ES-I3 (cell line): ENCODE measurements around the gene NTM.

Source experiments
- H3K36me3 ChIP-seq: 2 replicates; pipeline ENCODE4 v1.6.1; 2013; ENCODE audit warnings: mild to moderate bottlenecking, low read length, control low read depth, moderate library complexity; ENCODE audit not compliant: insufficient read depth
- H3K4me1 ChIP-seq: 2 replicates; pipeline ENCODE4 v1.6.1; 2013; ENCODE audit warnings: mild to moderate bottlenecking, control low read depth, low read length; ENCODE audit not compliant: insufficient read depth
- H3K9ac ChIP-seq: 2 replicates; pipeline ENCODE4 v1.6.1; 2013; ENCODE audit warnings: low read depth, mild to moderate bottlenecking, low read length, moderate library complexity
- H3K9me3 ChIP-seq: 2 replicates; pipeline ENCODE4 v1.6.1; 2013; ENCODE audit warnings: mild to moderate bottlenecking, low read length, moderate library complexity; ENCODE audit not compliant: control insufficient read depth, insufficient read depth

Gene NTM

DNA sequence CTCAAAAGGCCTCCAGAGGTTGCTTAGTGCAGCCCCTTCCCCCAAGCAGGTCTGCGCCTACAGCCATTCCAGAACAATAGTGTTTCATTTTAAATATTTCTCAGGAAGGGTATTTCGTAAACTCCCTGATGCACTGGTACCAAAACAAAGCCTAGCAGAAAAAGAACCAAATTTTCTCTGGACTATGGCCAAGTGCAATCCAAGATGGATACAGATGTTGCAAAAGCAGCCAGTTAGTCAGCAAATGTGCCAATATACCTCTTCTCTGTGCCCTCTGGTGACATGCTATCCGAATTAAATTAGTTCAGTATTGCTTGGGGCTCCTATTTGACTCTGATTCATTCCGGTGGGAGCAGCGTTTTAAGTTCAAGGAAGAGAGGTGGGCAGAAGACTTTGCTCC, 247.8 kb downstream of the NTM start:
- H3K9me3 ChIP-seq = no peaks in the 10 kb centered on the region
- H3K36me3 ChIP-seq = no peaks in the 10 kb centered on the region
- no peaks in the 10 kb centered on the region for H3K4me1 ChIP-seq
- no peak overlapping the region for H3K9ac ChIP-seq

DNA sequence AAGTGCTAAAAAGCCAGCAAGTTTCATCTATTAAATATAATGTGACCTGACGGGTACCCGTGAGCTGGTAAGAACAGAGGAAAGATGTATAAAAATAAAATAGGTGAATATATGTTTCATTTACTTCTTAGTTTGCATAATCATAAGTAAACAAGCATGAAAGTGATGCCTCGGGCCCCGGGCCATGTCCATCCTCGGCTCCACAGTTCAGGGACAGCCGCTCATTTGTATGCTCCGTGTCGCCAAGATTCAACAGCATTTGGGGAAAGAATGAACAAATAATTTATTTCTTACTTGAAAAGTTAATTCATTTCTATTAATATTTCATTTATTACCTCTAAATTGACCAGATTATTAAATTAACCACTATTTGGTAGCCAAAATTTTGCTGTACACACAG, 251.8 kb downstream of the NTM start:
- H3K36me3 ChIP-seq = no peaks in the 10 kb centered on the region
- H3K4me1 ChIP-seq = 0 out of 2 replicates have a peak, but pooled peaks cover 4% of the 10 kb centered on the region
- H3K9ac ChIP-seq = no peak overlapping the region
- H3K9me3 ChIP-seq = no peaks in the 10 kb centered on the region

DNA sequence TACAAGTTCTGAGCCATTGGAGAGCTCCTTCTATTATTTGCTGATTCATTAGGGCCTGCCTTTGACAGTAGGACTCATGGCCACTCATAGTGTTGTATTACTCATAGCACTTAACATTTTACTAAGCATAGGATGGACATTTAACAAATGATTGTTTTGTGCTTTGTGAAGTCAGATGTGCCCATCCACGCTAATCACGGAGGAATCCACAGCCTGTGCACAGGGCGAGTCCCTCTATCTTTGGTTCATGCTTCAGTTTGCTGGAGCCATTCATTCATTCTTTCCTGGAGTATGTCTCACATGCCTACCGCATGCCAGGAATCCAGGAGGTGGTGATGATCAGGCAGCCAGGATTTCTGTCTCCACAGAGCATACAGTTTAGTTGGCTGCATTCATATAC, 254.1 kb downstream of the NTM start:
- Histone ChIP-seq H3K9me3 (no peaks in the 10 kb centered on the region), H3K4me1 (0 out of 2 replicates have a peak, but pooled peaks cover 4% of the 10 kb centered on the region), H3K9ac (no peak overlapping the region), H3K36me3 (no peaks in the 10 kb centered on the region; the same call in 1 of the 2 replicates)

DNA sequence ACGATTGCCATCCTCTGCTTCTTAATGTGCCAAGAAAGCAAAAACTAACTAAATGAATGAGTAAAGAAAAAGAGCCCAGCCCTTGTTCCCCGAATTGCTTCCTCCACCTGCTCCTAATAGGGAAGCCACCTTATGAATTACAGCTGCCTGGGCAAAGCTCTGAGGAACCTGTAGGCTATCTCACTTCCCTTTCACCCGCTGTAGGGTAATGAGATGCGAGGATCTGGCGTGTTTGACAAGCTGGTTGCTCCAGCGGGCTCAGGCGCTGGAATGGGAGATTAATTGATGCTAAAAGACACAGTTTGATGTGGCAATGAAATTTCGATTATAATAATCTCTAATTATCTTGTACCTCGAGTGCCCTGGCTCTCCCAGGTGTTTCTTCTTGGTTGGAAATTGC, 256.4 kb downstream of the NTM start:
- 0 out of 2 replicates have a peak, but pooled peaks cover 4% of the 10 kb centered on the region for H3K4me1 ChIP-seq

DNA sequence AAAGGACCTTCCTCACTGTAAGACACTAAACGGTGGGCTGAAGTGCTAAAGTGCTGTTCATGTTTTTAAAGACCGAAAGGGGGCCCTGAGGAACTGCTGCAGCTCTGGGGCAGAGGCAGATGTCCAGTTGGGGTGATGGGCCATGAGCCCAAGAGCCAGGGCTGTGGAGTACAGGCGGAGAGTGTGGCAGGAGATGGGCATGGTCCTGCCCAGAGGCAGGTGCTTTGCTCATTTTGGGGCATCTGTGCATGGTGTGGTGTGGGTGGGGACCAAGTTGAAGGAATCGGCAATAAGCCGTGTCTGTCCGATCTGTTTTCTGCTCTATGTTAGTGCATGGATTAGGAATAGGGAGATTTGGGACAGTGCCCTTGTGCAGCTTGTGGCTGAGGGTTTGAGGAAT, 258.3 kb downstream of the NTM start:
- Histone ChIP-seq H3K4me1 (0 out of 2 replicates have a peak, but pooled peaks cover 4% of the 10 kb centered on the region), H3K9ac (no peak overlapping the region), H3K36me3 (no peaks in the 10 kb centered on the region; the same call in 1 of the 2 replicates), H3K9me3 (no peaks in the 10 kb centered on the region)

More for the DNA sequence above, 256.4 kb downstream of the NTM start:
- Histone ChIP-seq H3K9me3 (no peaks in the 10 kb centered on the region), H3K36me3 (no peaks in the 10 kb centered on the region; the same call in 1 of the 2 replicates), H3K9ac (no peak overlapping the region)

DNA sequence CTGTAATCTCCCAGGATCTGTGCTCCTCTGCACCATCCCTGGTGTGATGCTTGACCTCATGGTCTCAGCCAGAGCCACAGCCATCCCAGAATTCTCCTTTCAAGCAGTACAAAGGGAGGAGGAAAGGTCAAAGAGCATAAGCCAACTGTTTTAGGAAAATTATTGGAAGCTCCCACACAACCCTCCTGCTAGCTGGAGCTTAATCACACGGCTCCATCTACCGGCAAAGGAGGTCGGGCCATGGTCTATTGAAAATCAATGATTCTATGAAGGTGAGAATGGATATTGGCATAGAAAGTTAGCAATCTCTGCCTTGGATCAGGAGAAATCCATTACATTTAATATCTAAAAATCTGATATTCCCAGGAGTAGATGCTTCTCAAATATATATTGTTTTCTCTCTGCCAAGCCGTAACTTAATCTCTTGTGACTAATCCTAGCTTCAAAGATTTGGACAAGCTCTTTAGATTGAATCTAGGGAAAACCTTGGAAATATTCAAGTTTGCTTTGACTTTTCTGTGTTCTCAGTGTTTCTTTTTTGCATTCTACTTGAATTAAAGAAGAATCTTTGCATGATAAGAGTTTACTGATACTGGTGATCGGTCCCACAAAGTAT, 259.6 kb downstream of the NTM start:
- no peaks in the 10 kb centered on the region for H3K4me1 ChIP-seq
- H3K9ac ChIP-seq = no peak overlapping the region
- no peaks in the 10 kb centered on the region; the same call in 1 of the 2 replicates for H3K36me3 ChIP-seq
- no peaks in the 10 kb centered on the region for H3K9me3 ChIP-seq

DNA sequence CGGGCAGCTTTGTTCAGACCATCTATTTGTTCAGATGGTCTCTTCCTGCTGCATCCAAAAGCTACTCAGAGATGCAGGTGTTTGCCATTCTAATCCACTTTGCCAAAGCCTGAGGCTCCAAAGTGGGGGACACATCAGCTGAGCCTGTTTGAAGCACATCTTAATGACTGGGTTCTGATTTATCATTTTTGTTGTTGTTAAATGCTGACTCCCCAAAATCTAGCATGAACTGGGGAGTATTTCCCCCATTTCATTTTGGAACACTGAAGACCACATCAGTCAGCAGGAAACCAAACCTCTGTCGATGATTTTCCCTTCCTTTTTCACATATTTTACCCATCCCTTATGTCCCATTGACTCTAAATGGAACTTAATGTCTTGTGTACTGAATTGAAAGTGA, 262.6 kb downstream of the NTM start:
- H3K9me3 ChIP-seq = no peaks in the 10 kb centered on the region
- no peak overlapping the region for H3K9ac ChIP-seq
- H3K4me1 ChIP-seq = no peaks in the 10 kb centered on the region

DNA sequence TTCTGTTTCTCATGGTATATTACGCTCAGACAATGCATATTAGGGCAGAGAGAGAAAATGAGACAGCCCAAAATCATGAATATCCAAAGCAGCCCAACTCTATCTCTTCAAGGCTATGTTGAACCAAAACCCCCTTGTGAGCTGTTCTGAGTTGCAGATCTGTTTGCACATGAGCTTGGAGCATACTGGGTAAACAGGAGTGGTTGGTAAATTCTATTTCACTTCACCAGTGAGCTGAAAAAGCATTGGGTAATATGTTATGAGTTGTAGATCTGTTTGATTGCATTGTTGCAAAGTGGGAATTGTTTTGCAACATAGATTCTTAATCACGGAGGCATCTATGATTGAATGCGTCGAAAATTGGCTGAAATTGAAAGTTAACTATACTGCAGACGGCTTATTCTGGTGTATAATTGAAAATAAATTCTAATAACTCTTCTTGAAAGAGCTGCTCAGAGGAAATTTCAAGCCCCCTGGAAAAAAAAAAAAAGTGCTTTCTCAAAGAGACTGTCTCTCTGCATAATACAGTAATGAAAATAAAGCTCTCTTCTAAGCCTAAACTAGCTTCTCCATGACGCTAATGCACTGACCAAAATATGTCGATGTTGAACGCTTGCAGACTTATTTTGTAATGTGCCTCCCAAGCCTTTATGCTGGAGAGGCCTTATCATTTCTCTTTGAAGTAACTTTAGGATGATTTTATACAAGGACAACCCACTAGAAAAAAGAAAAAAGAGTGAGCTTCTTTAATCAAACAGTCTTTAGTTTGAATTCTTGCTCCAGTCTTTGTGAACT, 263.7 kb downstream of the NTM start:
- Histone ChIP-seq H3K36me3 (no peaks in the 10 kb centered on the region; the same call in 1 of the 2 replicates), H3K4me1 (no peaks in the 10 kb centered on the region), H3K9ac (no peak overlapping the region), H3K9me3 (no peaks in the 10 kb centered on the region)

More for the DNA sequence above, 262.6 kb downstream of the NTM start:
- no peaks in the 10 kb centered on the region; the same call in 1 of the 2 replicates for H3K36me3 ChIP-seq

DNA sequence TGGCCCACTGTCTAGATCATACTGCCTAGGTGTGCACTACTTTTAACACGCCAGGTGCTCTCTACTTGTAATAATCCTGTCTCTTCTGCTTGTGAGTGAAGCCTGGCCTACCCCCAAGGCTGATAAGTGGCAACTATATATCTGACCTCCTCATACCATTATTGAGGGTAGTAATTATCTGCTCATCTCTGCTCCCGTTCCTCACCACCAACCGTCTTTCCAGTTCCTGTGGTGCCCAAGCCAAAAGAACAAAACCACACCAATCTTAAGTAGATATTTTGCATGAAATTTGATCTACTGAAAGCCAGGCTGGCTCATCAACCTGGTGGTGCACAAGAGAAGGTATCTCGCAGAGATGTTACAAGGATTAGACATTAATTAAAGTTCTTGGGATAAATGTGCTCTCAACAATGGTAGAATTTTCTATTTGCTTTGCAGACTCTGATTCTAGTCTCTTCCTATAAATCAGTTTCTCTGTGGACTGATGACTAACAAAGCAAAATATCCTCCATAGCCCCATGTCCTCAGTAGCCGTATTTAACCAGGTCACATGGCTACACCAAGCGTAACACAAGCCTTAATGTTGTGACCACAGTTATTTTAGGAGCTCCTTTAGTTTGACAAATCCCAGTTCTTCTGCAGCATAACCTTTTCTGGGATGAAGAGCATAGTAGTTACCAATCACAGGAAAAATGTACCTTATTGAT, 267.2 kb downstream of the NTM start:
- Histone ChIP-seq H3K4me1 (peaks cover 8% of the 10 kb centered on the region), H3K36me3 (no peaks in the 10 kb centered on the region), H3K9ac (no peak overlapping the region), H3K9me3 (no peaks in the 10 kb centered on the region)

DNA sequence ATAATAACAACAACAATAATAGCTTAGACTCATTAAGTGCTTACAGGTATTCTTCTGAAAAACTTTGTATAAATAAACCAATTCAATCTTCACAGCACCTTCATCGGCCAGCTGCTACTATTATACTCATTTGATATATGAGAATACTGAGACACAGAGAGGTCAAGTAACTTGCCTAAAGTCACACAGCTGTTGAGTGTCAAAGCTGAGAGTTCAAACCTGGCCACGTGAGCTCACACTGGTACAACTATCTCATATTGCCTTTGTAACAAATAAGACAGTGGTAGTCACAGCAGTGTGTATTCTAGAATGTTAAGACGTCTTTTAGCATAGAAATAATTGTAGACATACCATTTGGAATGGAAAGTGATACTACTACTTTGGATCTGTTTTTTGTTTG, 268.5 kb downstream of the NTM start:
- Histone ChIP-seq H3K9me3 (no peaks in the 10 kb centered on the region), H3K9ac (no peak overlapping the region), H3K36me3 (no peaks in the 10 kb centered on the region), H3K4me1 (peaks cover 8% of the 10 kb centered on the region)

DNA sequence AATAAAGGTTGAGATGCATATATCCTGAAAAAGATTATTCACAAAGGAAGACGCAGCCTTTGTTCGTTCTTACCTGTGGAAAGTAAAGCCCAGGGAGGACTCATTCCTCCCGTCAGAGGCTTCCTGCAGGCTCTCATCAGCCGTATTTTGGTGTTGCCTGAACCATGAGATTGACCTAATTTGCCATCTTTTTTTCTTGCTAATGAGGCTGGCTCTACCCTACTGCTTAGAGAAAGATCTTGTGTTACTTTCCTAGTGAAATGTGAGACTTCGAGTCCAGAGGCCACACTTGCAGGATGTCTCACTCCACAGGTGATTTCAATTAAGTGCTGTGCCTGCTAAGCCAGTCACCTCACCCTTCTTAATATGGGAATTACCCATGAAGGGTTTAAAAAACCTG, 269.9 kb downstream of the NTM start:
- Histone ChIP-seq H3K36me3 (no peaks in the 10 kb centered on the region), H3K9ac (no peak overlapping the region), H3K4me1 (peaks cover 8% of the 10 kb centered on the region), H3K9me3 (no peaks in the 10 kb centered on the region)

DNA sequence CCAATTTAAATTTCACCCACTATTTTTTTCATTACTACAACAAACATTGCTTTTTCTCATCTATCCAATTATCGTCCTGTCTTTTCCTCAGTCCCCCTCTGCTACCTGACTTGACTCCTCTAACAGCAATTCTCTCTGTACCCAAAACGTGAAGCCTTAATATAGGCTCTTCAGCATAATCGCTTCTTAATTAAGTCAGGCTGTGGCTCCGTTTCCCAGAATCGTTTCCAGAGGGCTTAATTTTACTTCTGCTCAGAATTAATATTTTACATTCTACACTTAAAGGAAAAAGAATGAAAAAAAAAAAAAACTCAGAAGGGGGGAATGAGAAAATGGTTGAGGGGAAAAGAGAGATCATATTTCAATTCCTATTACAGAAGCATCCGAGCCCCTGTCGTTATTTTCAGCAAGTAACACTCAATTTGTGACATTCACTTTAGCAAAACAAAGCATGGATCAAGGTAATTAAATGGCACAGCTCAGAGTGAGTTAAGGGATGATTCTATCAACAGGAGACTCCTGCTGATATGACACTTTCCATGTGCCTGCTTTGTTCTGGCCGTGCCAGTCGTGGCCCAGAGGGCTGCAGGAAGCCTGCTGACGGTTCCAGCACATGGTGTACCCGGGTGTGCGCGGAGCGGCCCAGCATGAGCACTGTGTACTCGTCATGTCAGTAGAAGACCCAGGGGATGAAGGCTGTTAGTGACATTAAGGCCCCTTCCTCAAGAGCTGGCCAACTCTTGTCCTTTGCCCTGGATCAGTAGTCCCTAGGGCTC, 272.5 kb downstream of the NTM start:
- Histone ChIP-seq H3K9me3 (no peaks in the 10 kb centered on the region), H3K36me3 (no peaks in the 10 kb centered on the region), H3K9ac (no peak overlapping the region), H3K4me1 (peaks cover 8% of the 10 kb centered on the region)

DNA sequence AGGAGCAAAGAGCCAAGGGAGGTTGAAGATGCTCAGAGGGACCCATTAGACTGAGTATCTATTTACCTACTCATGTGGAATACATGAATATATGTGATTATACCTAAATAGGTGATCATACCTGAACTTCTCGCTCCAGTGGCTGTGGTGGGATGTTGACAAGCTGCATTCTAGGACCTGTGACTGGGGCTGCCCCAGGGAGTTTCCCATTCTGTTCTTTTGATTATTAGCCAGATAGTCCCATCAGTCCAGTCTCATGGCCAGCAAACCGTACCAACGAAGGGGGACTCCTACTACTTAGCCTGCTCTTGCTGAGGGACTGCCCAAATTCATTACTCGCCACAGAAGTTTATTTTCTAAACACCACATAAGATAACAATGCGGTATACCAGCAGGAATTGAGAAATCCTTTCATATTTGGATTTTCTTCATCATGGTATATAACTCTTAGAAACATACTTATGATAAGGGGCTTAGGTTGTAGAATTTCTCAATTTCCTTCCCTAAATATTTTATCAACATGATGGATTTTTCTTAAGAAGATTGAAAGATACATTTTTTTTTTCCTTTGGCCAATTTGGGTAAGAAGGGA, 273.9 kb downstream of the NTM start:
- Histone ChIP-seq H3K36me3 (no peaks in the 10 kb centered on the region), H3K9me3 (no peaks in the 10 kb centered on the region), H3K4me1 (peaks cover 8% of the 10 kb centered on the region), H3K9ac (no peak overlapping the region)

DNA sequence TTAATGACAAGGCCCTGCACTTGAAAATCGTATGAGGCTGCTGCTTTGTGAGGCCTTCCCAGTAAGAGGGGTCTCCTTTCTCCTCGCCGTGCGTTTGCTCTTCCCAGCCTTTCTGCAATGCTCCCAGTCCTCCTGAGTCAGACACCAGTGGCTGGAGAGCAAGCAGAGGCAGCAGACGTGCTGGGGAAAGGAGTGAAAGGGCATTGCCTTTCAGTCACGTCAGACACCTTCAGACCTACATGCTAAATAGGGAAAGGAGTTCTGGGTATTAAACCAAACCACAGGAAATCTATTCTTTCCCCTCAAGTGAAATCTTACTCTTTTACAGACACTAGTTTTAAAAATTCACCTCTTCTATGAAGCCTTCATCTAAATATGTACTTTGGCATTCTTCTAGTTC, 274.8 kb downstream of the NTM start:
- H3K9me3 ChIP-seq = no peaks in the 10 kb centered on the region
- peaks cover 4% of the 10 kb centered on the region for H3K4me1 ChIP-seq
- H3K9ac ChIP-seq = no peak overlapping the region
- H3K36me3 ChIP-seq = no peaks in the 10 kb centered on the region
